OCI-LY1 (cell line): ENCODE results near the gene TBC1D5.

Experiments
- H2AFZ ChIP-seq: fragments of 200-600 bp; sonication (generic), shearing (Covaris generic); 2 replicates; pipeline ENCODE4 v1.6.0; 2014; ENCODE audit warnings: antibody characterized with exemption, mild to moderate bottlenecking, low read length
- H3F3A ChIP-seq: fragments of 200-600 bp; sonication (generic), shearing (Covaris generic); 2 replicates; pipeline ENCODE4 v1.6.0; 2014; ENCODE audit warnings: mild to moderate bottlenecking, antibody characterized with exemption, low read length, moderate library complexity; ENCODE audit not compliant: insufficient read depth
- H3K27ac ChIP-seq: fragments of 200-600 bp; sonication (generic); 2 replicates; pipeline ENCODE4 v1.5.1; 2014; ENCODE audit warnings: low read length, mixed run types, mild to moderate bottlenecking, low read depth; ENCODE audit not compliant: poor library complexity, severe bottlenecking
- H3K27me3 ChIP-seq: fragments of 200-600 bp; sonication (generic); 2 replicates; pipeline ENCODE4 v1.6.0; 2014; ENCODE audit warnings: antibody characterized with exemption, mild to moderate bottlenecking, low read length, moderate library complexity; ENCODE audit not compliant: insufficient read depth
- H3K36me3 ChIP-seq: fragments of 200-600 bp; sonication (generic); 2 replicates; pipeline ENCODE4 v1.6.1; 2014; ENCODE audit warnings: mild to moderate bottlenecking, antibody characterized with exemption, low read length, moderate library complexity, mixed read lengths; ENCODE audit not compliant: insufficient read depth
- H3K4me1 ChIP-seq: fragments of 200-600 bp; sonication (generic); 2 replicates; pipeline ENCODE4 v1.5.1; 2014; ENCODE audit warnings: mild to moderate bottlenecking, low read length, moderate library complexity; ENCODE audit not compliant: insufficient read depth, severe bottlenecking
- H3K4me2 ChIP-seq: fragments of 200-600 bp; sonication (generic), shearing (Covaris generic); 2 replicates; pipeline ENCODE4 v1.6.1; 2014; ENCODE audit warnings: low read length
- H3K4me3 ChIP-seq: fragments of 200-600 bp; sonication (generic); 2 replicates; pipeline ENCODE4 v1.5.1; 2014; ENCODE audit warnings: low read length, low read depth, mild to moderate bottlenecking, mixed read lengths; ENCODE audit not compliant: poor library complexity, severe bottlenecking
- H3K79me2 ChIP-seq: fragments of 200-600 bp; shearing (Covaris generic); 2 replicates; pipeline ENCODE4 v1.6.1; 2016; ENCODE audit warnings: mixed run types, low read length, mixed read lengths; ENCODE audit not compliant: insufficient read depth
- H3K9ac ChIP-seq: fragments of 200-600 bp; sonication (generic), shearing (Covaris generic); 2 replicates; pipeline ENCODE4 v1.6.1; 2014; ENCODE audit warnings: mild to moderate bottlenecking, low read length, mixed read lengths
- H3K9me2 ChIP-seq: fragments of 200-600 bp; sonication (generic), shearing (Covaris generic); 2 replicates; pipeline ENCODE4 v1.6.1; 2014; ENCODE audit warnings: low read depth, mild to moderate bottlenecking, low read length, mixed read lengths
- H3K9me3 ChIP-seq: fragments of 200-600 bp; shearing (Covaris generic); 2 replicates; pipeline ENCODE4 v1.6.1; 2014; ENCODE audit warnings: low read length, mixed read lengths
- H4K20me1 ChIP-seq: fragments of 200-600 bp; sonication (generic), shearing (Covaris generic); 2 replicates; pipeline ENCODE4 v1.6.0; 2016; ENCODE audit warnings: mild to moderate bottlenecking, low read length; ENCODE audit not compliant: insufficient read depth
- CTCF ChIP-seq: fragments of 200-600 bp; sonication (generic), shearing (Covaris generic); IDR thresholded peaks from 2 replicates; pipeline ENCODE4 v1.5.1; 2017; ENCODE audit warnings: mild to moderate bottlenecking, antibody characterized with exemption, low read length, moderate library complexity, mixed read lengths
- EZH2 ChIP-seq: fragments of 200-600 bp; sonication (generic), shearing (Covaris generic); IDR thresholded peaks from 2 replicates; pipeline ENCODE4 v1.8.0; 2017; ENCODE audit warnings: borderline replicate concordance, mixed run types, mild to moderate bottlenecking, antibody characterized with exemption, low read length, moderate library complexity, mixed read lengths

The TBC1D5 gene

GRCh38 chr3:17752436-17752835 lies 10.0 kb upstream of the TBC1D5 start:
- no peak for TF ChIP-seq CTCF
- no peak for TF ChIP-seq EZH2
- H4K20me1 ChIP-seq: no peaks in the 10 kb centered on the region
- H3F3A ChIP-seq: no peaks in the 10 kb centered on the region
- H3K27me3 ChIP-seq: no peaks in the 10 kb centered on the region
- H3K36me3 ChIP-seq: no peaks in the 10 kb centered on the region
- H3K4me3 ChIP-seq: no peak overlapping the region
- H3K9me2 ChIP-seq: no peaks in the 10 kb centered on the region
- H2AFZ ChIP-seq: no peak overlapping the region
- H3K4me1 ChIP-seq: peaks cover 23% of the 10 kb centered on the region
- no peak overlapping the region for H3K4me2 ChIP-seq
- H3K9ac ChIP-seq: no peak overlapping the region
- H3K79me2 ChIP-seq: no peaks in the 10 kb centered on the region
- H3K9me3 ChIP-seq: no peaks in the 10 kb centered on the region
- H3K27ac ChIP-seq: no peak overlapping the region

- H3K27ac ChIP-seq: no peak overlapping the region
- no peak overlapping the region for H2AFZ ChIP-seq
- peak overlapping the region; percentile 36; the same call in 1 of the 2 replicates for H3K4me2 ChIP-seq
These were observed 7.4 kb upstream of the TBC1D5 start for GRCh38 chr3:17749705-17750293.

GRCh38 chr3:17749281-17749680 lies 6.8 kb upstream of the TBC1D5 start:
- TF ChIP-seq EZH2 (no peak), CTCF (no peak)
- Histone ChIP-seq H3K9me2 (no peaks in the 10 kb centered on the region), H2AFZ (no peak overlapping the region), H4K20me1 (no peaks in the 10 kb centered on the region), H3K79me2 (no peaks in the 10 kb centered on the region), H3K9ac (no peak overlapping the region), H3K4me2 (peak overlapping the region; percentile 36; the same call in 1 of the 2 replicates), H3K9me3 (no peaks in the 10 kb centered on the region), H3K36me3 (no peaks in the 10 kb centered on the region), H3K27ac (no peak overlapping the region), H3F3A (no peaks in the 10 kb centered on the region), H3K4me1 (peaks cover 21% of the 10 kb centered on the region), H3K27me3 (no peaks in the 10 kb centered on the region), H3K4me3 (no peak overlapping the region)

More at GRCh38 chr3:17749705-17750293, 7.4 kb upstream of the TBC1D5 start:
- Histone ChIP-seq H3F3A (no peaks in the 10 kb centered on the region), H3K9me2 (no peaks in the 10 kb centered on the region), H3K79me2 (no peaks in the 10 kb centered on the region), H4K20me1 (no peaks in the 10 kb centered on the region), H3K36me3 (no peaks in the 10 kb centered on the region), H3K9me3 (no peaks in the 10 kb centered on the region), H3K4me3 (no peak overlapping the region), H3K9ac (no peak overlapping the region), H3K4me1 (peaks cover 21% of the 10 kb centered on the region), H3K27me3 (no peaks in the 10 kb centered on the region)
- TF ChIP-seq EZH2 (no peak), CTCF (no peak)
